BJ (cell line): Measurements from ENCODE around the gene CCDC30. TPM values are rescaled to one million over a fixed set of nuclear protein-coding genes. Genes with fewer than 3 reads are reported as not detected.
A peak's percentile ranks its signal among the peaks of the same experiment; 100 is the strongest.

ENCODE experiments used
- CTCF ChIA-PET: fragments of 350-600 bp; formaldehyde crosslinking; extraction: SDS; loops from one replicate; lab custom pipeline; 2021; ENCODE audit warnings: antibody characterized with exemption, inconsistent platforms; lab: Yijun Ruan, JAX
- POLR2A ChIA-PET: fragments of 300-600 bp; sonication (Branson Sonifier 250); formaldehyde crosslinking; extraction: SDS; loops from one replicate; lab custom pipeline; 2021; ENCODE audit warnings: antibody characterized with exemption; lab: Charles Lee
- DNase-seq: peaks from one replicate; pipeline ENCODE4 v3.0.0-alpha.2; 2011; ENCODE audit warnings: low read depth
- H3K27me3 ChIP-seq: 2 replicates; pipeline ENCODE4 v1.6.0; 2011; ENCODE audit warnings: low read length; ENCODE audit not compliant: control insufficient read depth, insufficient read depth
- H3K36me3 ChIP-seq: 2 replicates; pipeline ENCODE4 v1.5.1; 2011; ENCODE audit warnings: low read length; ENCODE audit not compliant: control insufficient read depth, insufficient read depth
- H3K4me3 ChIP-seq: 2 replicates; pipeline ENCODE4 v1.5.1; 2011; ENCODE audit warnings: low read depth, mild to moderate bottlenecking, control low read depth, low read length
- CTCF ChIP-seq: IDR thresholded peaks from 2 replicates; pipeline ENCODE4 v1.5.1; 2011; ENCODE audit warnings: low read depth, mild to moderate bottlenecking, control low read depth, inconsistent platforms, low read length, moderate library complexity; ENCODE audit not compliant: insufficient read depth
- polyA plus RNA-seq: library from polyadenylated mRNA; depleted of rRNA; stranded (reverse); fragments of >200 nt; gene quantifications from 2 replicates; pipeline ENCODE4 v1.2.3, GENCODE V29; 2011

CCDC30 gene
- polyA plus RNA-seq, 1 experiment = 0.26 TPM

DNA sequence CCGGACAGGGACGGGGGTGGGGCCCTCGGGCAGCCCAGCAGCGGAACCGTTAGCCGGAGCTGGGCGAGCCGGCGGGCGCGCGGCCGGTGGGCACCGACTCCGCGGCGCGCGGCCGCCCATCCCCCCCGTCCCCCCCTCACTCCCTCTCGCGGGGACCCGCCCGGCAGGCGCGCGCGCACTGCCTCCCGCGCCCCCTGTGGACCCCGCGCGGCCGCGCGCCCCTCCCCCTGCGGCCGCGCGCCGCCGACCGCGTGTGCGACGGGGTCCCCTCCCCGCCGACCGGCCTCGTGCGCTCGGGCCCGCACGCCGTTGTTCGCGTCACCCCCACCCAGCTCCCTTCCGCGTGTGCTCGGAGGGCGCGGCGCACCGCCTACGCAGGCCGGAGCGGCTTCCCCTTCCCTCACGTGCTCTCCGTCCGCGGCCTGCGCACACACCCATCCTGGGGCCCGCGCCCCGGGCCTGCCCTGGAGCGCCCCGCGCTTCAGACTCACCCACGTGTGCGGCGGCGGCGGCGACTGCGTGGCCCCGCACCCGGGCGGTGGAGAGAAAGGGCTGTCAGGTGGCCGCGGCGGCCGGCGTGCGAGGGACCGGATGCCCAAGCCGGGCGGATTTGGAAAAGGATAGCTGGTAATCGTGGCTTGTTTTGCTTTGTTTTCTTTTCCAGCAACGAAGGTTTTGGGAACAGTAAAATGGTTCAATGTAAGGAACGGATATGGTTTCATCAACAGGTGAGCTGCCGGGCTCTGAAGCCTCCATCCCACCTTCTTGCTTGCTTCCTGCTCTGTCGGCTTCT is 219.8 kb downstream of the CCDC30 start:
- TF ChIP-seq CTCF = no peak
- POLR2A ChIA-PET = interaction anchor here (0.5 to 0.7 kb wide), 3 partner anchors 46 to 613 kb away, joined by 3 to 6 read pairs (median 4); no protein-coding TSS in a partner anchor
- Histone ChIP-seq H3K4me3 (peak overlapping the region; percentile 65), H3K36me3 (peaks cover 1% of the 10 kb centered on the region; the same call in 1 of the 2 replicates), H3K27me3 (no peaks in the 10 kb centered on the region)
- CTCF ChIA-PET = interaction anchor here (0.6 to 2.0 kb wide), 5 partner anchors 12 to 70 kb away, joined by 3 to 6 read pairs (median 4); no protein-coding TSS in a partner anchor
- DNase-seq = no peak

- TF ChIP-seq CTCF = no peak
- Histone ChIP-seq H3K27me3 (no peaks in the 10 kb centered on the region), H3K36me3 (peaks cover 1% of the 10 kb centered on the region; the same call in 1 of the 2 replicates), H3K4me3 (peak overlapping the region; percentile 65)
- POLR2A ChIA-PET = no interaction called here
- CTCF ChIA-PET = interaction anchor here (0.9 to 1.1 kb wide), 3 partner anchors 11 to 68 kb away, joined by 3 to 5 read pairs (median 5); no protein-coding TSS in a partner anchor
- no peak for DNase-seq
Observed at GRCh38 chr1:42684139-42684538, 221.1 kb downstream of the CCDC30 start.

- ChIA-PET POLR2A (interaction anchor here (1.2 kb wide), 1 partner anchor 80 kb away, joined by 6 read pairs; the partner anchor contains the start of genes C1orf50 and P3H1), CTCF (interaction anchor here (1.2 kb wide), 1 partner anchor 47 kb away, joined by 3 read pairs; no protein-coding TSS in a partner anchor)
- H3K4me3 ChIP-seq = no peak overlapping the region
- TF ChIP-seq CTCF = no peak
- no peak for DNase-seq
- peaks cover 1% of the 10 kb centered on the region; the same call in 1 of the 2 replicates for H3K36me3 ChIP-seq
- H3K27me3 ChIP-seq = no peaks in the 10 kb centered on the region
Observed at GRCh38 chr1:42686418-42686817, 223.3 kb downstream of the CCDC30 start.

- ChIA-PET POLR2A (interaction anchor here (0.6 to 1.3 kb wide), 2 partner anchors 11 to 356 kb away, joined by 3 read pairs; no protein-coding TSS in a partner anchor), CTCF (interaction anchor here (0.9 to 1.6 kb wide), 2 partner anchors 67 to 69 kb away, joined by 3 read pairs; no protein-coding TSS in a partner anchor)
- no peaks in the 10 kb centered on the region for H3K36me3 ChIP-seq
Observed at GRCh38 chr1:42689912-42690311, 226.8 kb downstream of the CCDC30 start.

More at GRCh38 chr1:42689912-42690311, 226.8 kb downstream of the CCDC30 start:
- no peak for TF ChIP-seq CTCF
- H3K4me3 ChIP-seq = no peak overlapping the region
- no peak for DNase-seq
- no peaks in the 10 kb centered on the region for H3K27me3 ChIP-seq
